HG02623 (cell line): ENCODE results near the gene POU2AF3.
"Not testable (repeated sequence)": the region's sequence is repeated elsewhere in the genome, so short reads cannot be mapped to it uniquely, and the experiment has no call there.

Experiments
- ATAC-seq: cut with Tn5 transposase; IDR thresholded peaks from one replicate; pipeline ENCODE4 v1.9.1; 2021; ENCODE audit warnings: moderate library complexity; ENCODE audit not compliant: unreplicated experiment

POU2AF3 gene

GRCh38 chr11:111298413-111299100, at the start of gene POU2AF3:
Gene POU2AF3, plus strand, starts transcription at chr11:111298546. Its CDS starts 36 bp downstream, at chr11:111298582.
- no peak for ATAC-seq

GRCh38 chr11:111250936-111251335, 47.4 kb upstream of the POU2AF3 start:
- no peak for ATAC-seq

DNA sequence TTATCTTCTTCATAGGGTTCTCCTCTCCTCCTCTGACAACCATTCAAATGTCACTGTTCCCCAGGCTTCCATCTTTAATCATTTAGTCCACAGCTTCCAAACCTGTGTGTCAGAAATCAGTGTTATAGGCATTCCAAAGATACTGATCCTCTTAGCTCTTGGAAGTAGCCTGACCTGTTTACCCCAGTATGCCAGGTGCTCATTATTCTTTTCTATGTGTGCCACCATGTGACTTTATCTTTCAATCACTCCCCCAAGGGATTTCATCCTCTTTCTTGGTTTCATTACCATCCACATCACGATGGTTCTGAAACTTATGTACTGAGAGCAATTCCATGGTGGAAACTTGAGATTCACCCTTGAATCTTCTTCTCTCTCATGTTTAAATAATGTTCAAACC, 45.2 kb upstream of the POU2AF3 start:
- ATAC-seq = no peak

DNA sequence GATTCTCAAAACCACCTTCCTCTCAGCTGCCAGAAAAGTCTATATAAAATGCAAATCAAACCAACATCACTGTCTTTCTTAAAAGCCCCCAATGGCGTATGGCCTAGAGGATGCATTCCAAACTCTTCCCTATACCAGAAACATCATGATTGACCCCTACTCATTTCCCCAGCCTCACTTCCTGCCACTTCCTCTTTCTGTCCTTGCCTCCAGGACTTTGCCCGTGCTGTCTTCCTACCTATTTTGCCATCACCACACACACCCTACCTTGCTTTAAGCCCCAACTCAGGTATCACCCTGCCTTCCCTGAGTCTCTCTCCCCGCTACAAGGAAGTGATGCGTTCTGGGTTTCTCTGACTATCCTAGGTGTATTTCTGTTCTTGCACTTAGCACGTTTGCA, 44.7 kb upstream of the POU2AF3 start:
- no peak for ATAC-seq

DNA sequence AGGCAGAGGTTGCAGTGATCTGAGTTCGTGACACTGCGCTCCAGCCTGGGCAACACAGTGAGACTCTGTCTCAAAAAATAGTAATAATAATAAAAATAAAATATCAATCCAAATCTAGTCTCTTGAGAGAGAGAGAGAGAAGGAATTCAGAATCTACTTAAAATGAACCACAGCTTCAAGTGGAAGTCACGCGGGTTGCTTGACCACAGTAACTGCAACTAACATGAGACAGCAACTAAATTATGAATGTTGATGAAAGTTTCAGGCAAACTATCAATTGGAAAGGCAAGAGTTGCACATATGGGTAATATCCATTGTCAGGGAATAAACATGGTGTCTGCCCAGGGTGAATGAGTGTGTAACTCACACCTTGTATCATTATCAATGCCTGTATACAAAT, 40.3 kb upstream of the POU2AF3 start:
- ATAC-seq = no peak

DNA sequence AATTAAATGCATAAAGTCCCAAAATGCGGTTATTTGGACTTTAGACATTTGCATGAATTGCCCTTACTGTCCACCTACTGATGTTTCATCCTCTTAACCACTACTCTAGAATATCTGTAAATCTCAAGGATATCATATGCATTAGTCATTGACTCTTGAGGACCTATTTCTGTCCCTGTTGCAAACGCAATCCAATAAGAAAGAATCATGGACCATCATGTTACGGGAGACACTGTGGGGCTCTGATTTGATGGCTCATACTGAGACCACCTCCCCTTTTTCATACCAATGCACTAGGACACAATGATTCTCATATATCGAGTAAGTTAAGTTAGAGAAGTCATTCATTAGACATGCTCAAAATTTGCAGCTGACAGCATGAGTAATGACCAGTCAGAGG, 38.5 kb upstream of the POU2AF3 start:
- no peak for ATAC-seq

- no peak for ATAC-seq
Measured at GRCh38 chr11:111260811-111261210, 37.5 kb upstream of the POU2AF3 start.

DNA sequence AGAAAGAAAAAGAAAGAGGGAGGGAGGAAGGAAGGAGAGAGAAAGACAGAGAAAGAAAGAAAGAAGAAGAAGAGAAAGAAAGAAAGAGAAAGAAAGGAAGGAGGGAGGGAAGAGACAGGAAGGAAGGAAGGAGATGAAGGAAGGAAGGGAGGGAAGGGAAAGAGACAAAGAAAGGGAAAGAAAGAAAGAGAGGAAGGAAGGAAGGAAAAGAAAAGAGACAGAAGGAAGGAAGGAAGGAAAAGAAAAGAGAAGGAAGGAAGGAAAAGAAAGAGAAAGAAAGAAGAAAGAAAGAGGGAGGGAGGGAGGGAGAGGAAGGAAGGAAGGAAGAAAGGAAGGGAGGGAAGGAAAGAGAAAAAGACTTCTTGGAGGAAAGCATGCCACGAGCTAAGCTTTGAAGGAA, 33.7 kb upstream of the POU2AF3 start:
- ATAC-seq = no peak

GRCh38 chr11:111265421-111265820, 32.9 kb upstream of the POU2AF3 start:
- no peak for ATAC-seq

GRCh38 chr11:111268303-111268702, 30.0 kb upstream of the POU2AF3 start:
- not testable (repeated sequence) for ATAC-seq

DNA sequence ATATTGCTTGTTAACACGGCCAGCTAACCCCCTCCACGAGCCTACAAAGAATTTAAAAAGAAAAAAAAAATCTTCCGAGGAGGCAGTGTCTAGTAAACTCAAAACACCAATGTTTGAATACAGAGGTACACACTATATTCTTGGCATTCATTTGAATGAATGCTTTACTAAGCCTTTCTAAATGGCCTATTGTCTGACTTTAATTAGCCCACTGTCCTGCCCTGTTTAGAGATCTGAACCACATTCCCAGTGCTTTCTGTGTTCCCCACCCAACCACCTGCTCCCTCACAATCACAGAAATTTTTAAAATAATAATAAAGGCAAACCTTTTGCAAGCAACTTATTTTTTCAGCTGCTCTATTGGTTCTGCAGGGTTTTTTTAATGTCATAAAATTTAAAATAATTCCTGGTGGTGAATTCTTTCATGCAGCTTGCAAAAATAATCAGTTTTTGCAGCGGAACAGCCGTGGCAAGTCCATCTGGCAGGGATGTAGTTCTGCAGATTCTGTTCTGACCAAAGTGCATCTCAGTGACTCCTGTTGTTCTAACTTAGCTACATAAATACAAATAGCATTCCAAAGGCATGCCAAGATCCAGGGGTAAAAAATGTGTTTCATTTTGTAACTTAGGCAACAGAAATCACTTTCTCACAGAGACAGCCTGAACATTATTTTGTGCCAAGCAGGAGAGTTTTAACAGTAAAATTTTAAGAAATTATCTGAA, 29.0 kb upstream of the POU2AF3 start:
- no peak for ATAC-seq

- no peak for ATAC-seq
Measured at GRCh38 chr11:111272420-111272819, 25.9 kb upstream of the POU2AF3 start.

DNA sequence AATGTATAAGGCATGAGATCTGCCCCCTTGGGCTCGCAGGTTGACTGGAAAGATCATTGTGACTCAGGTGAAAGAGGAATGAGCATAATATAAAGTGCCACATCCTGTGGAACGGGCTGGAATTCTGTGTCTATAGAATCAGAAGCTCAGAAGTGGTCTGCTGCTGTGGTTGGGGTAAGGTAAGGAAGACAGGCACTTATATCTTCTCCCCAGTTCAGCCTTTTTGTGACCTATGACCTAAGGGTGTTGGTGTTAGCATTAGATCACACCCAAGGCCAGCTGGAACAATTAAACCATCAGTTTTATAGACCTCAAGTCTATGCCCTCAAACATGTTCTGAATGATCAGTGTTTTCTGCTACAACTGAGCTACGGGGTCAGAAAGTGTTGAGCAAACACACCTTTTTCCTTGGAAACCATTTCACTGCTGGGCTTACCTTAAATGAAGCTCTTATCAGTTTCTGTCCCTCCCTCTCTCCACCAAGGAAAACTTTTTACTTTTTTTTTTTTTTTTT, 15.7 kb upstream of the POU2AF3 start:
- ATAC-seq = no peak

- no peak for ATAC-seq
Measured at GRCh38 chr11:111283945-111284481, 14.3 kb upstream of the POU2AF3 start.

DNA sequence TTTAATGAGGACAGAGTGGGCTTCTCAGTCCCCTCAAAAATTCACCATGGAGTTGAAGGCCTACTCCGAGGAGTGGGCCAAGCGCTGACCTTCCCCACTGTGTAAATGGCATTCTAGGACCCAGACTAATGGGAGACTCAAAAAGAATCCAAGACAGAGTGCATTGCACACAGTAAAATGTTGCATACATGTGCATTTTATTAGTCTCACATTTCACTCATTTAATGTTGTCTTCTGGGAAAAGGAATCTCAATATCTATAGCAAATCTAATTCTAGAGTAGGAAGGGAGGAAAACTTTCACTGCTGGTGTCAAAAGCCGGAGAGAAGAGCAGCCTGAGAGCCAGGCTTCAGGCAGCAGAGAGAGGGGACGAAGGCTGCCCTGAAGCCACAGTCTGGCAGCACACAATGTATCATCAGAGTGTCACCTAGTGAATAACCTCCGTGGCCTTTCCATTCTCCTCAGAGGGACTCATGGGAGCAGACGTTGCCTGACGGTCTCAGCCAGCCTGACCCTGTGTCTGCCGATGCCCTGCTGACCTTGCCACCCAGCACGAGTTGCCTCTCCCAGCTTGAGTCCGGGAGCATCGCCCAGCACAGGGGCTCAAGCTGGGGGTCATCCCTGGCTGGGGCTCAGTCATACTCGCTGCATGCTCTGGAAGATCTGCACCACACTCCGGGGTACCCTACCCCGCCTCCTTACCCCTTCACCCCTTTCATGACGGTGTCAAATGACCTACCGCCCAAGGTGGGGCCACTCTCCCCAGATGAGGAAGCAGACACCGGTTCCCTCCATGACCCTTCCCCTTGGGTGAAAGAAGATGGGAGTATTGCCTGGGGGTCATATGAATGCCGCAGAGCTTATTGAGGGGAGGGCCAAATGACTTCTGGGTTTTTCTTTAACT, 12.9 kb upstream of the POU2AF3 start:
- ATAC-seq = no peak

DNA sequence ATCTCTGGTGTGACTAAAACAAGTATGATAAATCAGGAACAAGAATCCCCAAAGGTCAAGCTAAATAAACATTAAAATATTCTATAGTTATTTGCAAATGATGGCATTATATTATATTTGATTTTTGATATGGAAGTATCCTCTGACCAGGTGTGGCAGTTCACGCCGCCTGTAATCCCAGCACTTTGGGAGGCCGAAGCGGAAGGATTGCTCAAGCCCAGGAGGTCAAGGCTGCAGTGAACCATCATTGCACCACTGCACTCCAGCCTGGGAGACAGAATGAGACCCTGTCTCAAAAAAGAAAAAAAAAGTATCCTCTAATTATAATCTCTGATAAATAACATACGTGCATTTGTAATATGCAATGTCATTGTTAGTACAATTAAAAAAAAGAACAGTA, 6.6 kb upstream of the POU2AF3 start:
- no peak for ATAC-seq

DNA sequence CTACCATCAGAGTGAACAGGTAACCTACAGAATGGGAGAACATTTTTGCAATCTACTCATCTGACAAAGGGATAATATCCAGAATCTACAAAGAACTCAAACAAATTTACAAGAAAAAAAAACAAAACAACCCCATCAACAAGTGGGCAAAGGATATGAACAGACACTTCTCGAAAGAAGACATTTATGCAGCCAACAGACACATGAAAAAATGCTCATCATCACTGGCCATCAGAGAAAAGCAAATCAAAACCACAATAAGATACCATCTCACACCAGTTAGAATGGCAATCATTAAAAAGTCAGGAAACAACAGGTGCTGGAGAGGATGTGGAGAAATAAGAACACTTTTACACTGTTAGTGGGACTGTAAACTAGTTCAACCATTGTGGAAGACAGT, 5.9 kb upstream of the POU2AF3 start:
- not testable (repeated sequence) for ATAC-seq

DNA sequence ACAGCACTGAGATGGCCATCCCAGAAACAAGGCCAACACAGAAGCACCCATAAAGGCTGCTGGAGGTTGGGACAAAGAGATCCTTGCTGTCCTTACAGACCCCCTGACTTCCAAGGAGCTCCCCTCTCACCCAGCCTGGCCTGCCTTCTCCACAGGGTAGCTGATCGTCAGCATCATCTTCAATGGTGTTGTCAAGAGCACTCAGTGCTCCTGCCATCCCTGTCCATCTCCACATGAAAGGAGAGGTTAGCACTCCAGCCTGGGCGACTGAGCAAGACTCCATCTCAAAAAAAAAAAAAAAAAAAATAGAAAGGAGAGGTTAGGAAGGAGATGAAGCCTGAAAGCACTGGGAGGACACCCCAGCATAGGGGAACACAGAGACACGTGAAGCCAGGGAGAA, 2.1 kb upstream of the POU2AF3 start:
- no peak for ATAC-seq

GRCh38 chr11:111297696-111298095, 650 bp upstream of the POU2AF3 start:
- ATAC-seq = no peak

- ATAC-seq = no peak
Measured at GRCh38 chr11:111299101-111300026, 1.0 kb downstream of the POU2AF3 start.
